Activated CD8-positive, alpha-beta T cell treated with anti-CD3 and anti-CD28 coated beads for 36 hours (primary cell): ENCODE results near the gene RAB4B. TPM values are rescaled to one million over a fixed set of nuclear protein-coding genes. Genes with fewer than 3 reads are reported as not detected.
A peak's percentile ranks its signal among the peaks of the same experiment; 100 is the strongest.

Experiments used
- ATAC-seq: fragments of 200-7000 bp; cut with Tn5 transposase; one replicate; pipeline ENCODE4 v1.10.0; 2021; ENCODE audit warnings: mild to moderate bottlenecking, moderate library complexity
- CTCF ChIA-PET: fragments of 350-600 bp; sonication (Branson Sonifier 250); formaldehyde crosslinking; loops from one replicate; lab custom pipeline; 2021; ENCODE audit warnings: antibody characterized with exemption; lab: Charles Lee
- POLR2A ChIA-PET: fragments of 350-600 bp; sonication (Branson Sonifier 250); formaldehyde crosslinking; loops from one replicate; lab custom pipeline; 2021; ENCODE audit warnings: antibody characterized with exemption; lab: Charles Lee
- DNase-seq: peaks from one replicate; pipeline ENCODE4 v3.0.0-alpha.2; 2020
- H3K27ac Mint-ChIP-seq: one replicate; pipeline ENCODE4 v1.8.0; 2021; ENCODE audit warnings: mild to moderate bottlenecking, mixed read lengths
- H3K27me3 Mint-ChIP-seq: one replicate; pipeline ENCODE4 v1.8.0; 2021; ENCODE audit warnings: mixed read lengths
- H3K36me3 Mint-ChIP-seq: one replicate; pipeline ENCODE4 v1.8.0; 2021; ENCODE audit warnings: low read depth, mixed read lengths
- H3K4me1 Mint-ChIP-seq: one replicate; pipeline ENCODE4 v1.8.0; 2021; ENCODE audit warnings: low read depth, mixed read lengths
- H3K4me3 Mint-ChIP-seq: one replicate; pipeline ENCODE4 v1.8.0; 2021; ENCODE audit warnings: mild to moderate bottlenecking, moderate library complexity, mixed read lengths
- H3K9me3 Mint-ChIP-seq: one replicate; pipeline ENCODE4 v1.8.0; 2021; ENCODE audit warnings: mixed read lengths
- intact Hi-C: fragments of 100-400 bp; cut with micrococcal nuclease; formaldehyde crosslinking; loops from one replicate; pipeline ENCODE4 v1.10.0; 2022
- total RNA-seq, 2 experiments: library from RNA; stranded (reverse); gene quantifications; one replicate each; pipeline ENCODE4 v1.2.3, GENCODE V29; 2021
- TF ChIP-seq, protein P1 (sequence below): fragments of 200-600 bp; IDR thresholded peaks from one replicate; pipeline ENCODE4 v1.8.0; 2022; ENCODE audit warnings: antibody characterized with exemption, mild to moderate bottlenecking

RAB4B gene
- total RNA-seq, 2 experiments from 2014 or later = 39.7 to 42.3 TPM

DNA sequence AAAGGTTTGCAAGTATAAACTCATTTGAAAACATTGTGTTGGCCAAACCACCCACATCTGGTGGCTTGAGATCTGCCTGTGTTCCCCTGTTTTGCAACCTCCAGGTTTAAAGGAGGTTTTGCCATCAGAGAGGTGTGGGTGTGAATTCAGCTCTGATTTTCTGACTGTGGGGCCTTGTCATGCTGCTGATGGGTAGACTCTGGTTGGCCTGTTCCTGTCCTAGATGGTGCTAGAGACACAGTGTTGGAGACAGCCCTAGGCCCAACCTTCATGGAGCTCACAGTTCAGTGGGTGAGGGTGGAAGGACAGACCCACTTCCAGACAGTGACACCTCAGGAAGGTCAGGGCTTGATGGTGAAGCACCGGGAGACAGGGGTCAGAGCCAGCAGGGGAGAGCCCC is 7.5 kb downstream of the RAB4B start:
- POLR2A ChIA-PET = interaction anchor here (2.5 kb wide), 1 partner anchor 12 kb away, joined by 6 read pairs; no protein-coding TSS in a partner anchor
- peaks cover 17% of the 10 kb centered on the region for H3K4me1 Mint-ChIP-seq
- peak; percentile 64 for ATAC-seq
- H3K4me3 Mint-ChIP-seq = no peak overlapping the region
- CTCF ChIA-PET = no interaction called here
- H3K27me3 Mint-ChIP-seq = no peaks in the 10 kb centered on the region
- H3K27ac Mint-ChIP-seq = peak overlapping the region; percentile 64
- H3K9me3 Mint-ChIP-seq = no peaks in the 10 kb centered on the region
- H3K36me3 Mint-ChIP-seq = peaks cover 27% of the 10 kb centered on the region
- TF ChIP-seq, protein P1, sequence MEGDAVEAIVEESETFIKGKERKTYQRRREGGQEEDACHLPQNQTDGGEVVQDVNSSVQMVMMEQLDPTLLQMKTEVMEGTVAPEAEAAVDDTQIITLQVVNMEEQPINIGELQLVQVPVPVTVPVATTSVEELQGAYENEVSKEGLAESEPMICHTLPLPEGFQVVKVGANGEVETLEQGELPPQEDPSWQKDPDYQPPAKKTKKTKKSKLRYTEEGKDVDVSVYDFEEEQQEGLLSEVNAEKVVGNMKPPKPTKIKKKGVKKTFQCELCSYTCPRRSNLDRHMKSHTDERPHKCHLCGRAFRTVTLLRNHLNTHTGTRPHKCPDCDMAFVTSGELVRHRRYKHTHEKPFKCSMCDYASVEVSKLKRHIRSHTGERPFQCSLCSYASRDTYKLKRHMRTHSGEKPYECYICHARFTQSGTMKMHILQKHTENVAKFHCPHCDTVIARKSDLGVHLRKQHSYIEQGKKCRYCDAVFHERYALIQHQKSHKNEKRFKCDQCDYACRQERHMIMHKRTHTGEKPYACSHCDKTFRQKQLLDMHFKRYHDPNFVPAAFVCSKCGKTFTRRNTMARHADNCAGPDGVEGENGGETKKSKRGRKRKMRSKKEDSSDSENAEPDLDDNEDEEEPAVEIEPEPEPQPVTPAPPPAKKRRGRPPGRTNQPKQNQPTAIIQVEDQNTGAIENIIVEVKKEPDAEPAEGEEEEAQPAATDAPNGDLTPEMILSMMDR = no peak
- no peak for DNase-seq
- intact Hi-C loops = no loop called here

DNA sequence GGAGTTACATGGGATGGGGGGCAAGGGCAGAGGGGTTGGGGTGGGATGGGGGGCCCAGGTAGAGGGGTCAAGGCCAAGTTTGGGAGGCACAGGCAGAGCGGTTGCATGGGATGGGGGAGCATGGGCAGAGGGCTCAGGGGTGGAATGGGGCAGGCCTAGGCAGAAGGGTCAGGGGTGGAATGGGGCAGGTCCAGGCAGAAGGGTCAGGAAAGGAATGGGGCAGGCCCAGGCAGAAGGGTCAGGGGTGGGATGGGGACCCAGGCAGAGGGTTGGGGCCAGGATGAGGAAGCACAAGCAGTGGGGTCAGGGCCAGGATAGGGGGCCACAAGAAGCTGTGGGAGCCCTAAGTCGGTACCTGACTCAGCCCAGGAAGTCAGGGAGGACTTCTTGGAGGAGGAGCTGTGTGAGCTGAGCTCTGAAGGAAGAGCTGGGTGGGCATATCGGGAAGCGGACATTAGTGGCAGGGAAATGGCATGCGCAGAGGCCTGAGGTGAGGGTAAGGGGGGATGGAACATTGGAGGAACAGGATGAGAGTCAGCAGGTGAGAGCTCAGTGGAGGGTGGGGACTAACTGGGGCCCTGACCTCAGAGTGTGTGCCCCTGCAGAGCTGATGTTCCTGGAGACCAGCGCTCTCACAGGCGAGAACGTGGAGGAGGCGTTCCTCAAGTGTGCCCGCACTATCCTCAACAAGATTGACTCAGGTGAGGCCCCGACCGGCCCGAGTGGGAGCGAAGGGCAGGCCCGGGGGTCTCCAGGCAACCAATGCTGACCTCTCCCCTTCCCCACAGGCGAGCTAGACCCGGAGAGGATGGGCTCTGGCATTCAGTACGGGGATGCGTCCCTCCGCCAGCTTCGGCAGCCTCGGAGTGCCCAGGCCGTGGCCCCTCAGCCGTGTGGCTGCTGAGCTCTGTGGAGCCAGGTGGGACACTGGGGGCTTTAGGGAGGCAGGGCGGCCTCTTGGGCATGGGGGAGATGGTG is 8.3 kb downstream of the RAB4B start:
- ChIA-PET POLR2A (interaction anchor here (1.2 to 2.5 kb wide), 2 partner anchors 8 to 11 kb away, joined by 3 to 6 read pairs; partner anchors contain the start of gene RAB4B), CTCF (interaction anchor here (1.2 kb wide), 1 partner anchor 9 kb away, joined by 4 read pairs; the partner anchor contains the start of gene RAB4B)
- TF ChIP-seq, protein P1 = no peak
- Mint-ChIP-seq H3K36me3 (peaks cover 27% of the 10 kb centered on the region), H3K27me3 (no peaks in the 10 kb centered on the region), H3K4me3 (no peak overlapping the region), H3K4me1 (peaks cover 14% of the 10 kb centered on the region), H3K27ac (peak overlapping the region; percentile 3), H3K9me3 (no peaks in the 10 kb centered on the region)
- DNase-seq = no peak
- intact Hi-C loops = no loop called here
- ATAC-seq = no peak

DNA sequence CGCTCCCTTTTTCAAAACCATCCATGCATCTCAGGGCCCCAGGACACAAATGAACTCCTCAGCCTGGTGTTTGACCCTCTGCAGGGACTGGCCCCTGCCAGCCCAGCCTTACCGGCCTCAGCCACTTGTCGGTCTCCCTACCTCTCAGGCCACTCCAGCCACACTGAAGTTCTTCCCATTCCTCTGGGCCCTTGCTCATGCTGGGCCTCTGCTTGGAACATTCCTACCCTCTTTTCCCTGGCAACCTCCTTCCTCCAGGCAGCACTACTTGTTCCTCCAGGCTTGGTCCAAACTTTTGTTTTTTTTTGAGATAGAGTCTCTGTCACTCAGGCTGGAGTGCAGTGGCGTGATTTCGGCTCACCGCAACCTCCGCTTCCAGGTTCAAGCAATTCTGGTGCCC is 13.3 kb downstream of the RAB4B start:
- DNase-seq (no peak), ATAC-seq (no peak)
- no peaks in the 10 kb centered on the region for H3K9me3 Mint-ChIP-seq
- peak overlapping the region; percentile 68 for H3K27ac Mint-ChIP-seq
- H3K4me1 Mint-ChIP-seq = peaks cover 28% of the 10 kb centered on the region
- intact Hi-C loops = no loop called here
- ChIA-PET POLR2A (interaction anchor here (2.5 kb wide), 1 partner anchor 14 kb away, joined by 15 read pairs; the partner anchor contains the start of gene RAB4B), CTCF (interaction anchor here (1.6 to 1.7 kb wide), 2 partner anchors 12 to 14 kb away, joined by 4 to 5 read pairs; no protein-coding TSS in a partner anchor)
- no peaks in the 10 kb centered on the region for H3K27me3 Mint-ChIP-seq
- TF ChIP-seq, protein P1 = no peak
- H3K4me3 Mint-ChIP-seq = no peak overlapping the region
- H3K36me3 Mint-ChIP-seq = peaks cover 19% of the 10 kb centered on the region

DNA sequence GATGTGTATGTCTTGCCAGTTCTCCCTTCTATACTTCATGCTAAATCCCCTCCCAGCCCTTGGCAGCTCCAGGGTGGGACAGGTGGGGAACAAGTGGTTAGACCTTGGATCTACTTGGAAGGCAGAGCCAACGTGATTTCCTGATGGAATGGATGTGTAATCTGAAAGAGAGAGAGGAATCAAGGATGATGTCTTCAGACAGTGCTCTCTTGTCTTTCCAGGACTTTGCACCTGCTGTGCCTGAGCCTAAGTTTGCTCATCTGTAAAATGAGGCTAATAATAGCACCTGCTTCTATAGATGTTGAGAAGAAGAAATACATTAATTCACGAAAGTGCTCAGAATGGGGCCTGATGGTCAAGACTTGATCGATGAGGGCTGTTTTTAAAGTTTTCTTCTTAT is 13.9 kb downstream of the RAB4B start:
- ChIA-PET POLR2A (interaction anchor here (1.0 to 2.5 kb wide), 2 partner anchors 14 to 40 kb away, joined by 3 to 15 read pairs; partner anchors contain the start of gene RAB4B), CTCF (interaction anchor here (1.5 to 2.2 kb wide), 4 partner anchors 13 to 25 kb away, joined by 4 to 7 read pairs (median 4); no protein-coding TSS in a partner anchor)
- ATAC-seq (peak; percentile 8), DNase-seq (no peak)
- intact Hi-C loops = loop anchor here (2.0 kb wide), 1 partner anchor 13 kb away; the partner anchor contains the start of gene RAB4B
- H3K4me1 Mint-ChIP-seq = peaks cover 31% of the 10 kb centered on the region
- H3K27me3 Mint-ChIP-seq = no peaks in the 10 kb centered on the region
- H3K4me3 Mint-ChIP-seq = no peak overlapping the region
- H3K9me3 Mint-ChIP-seq = no peaks in the 10 kb centered on the region
- TF ChIP-seq, protein P1 = no peak
- peaks cover 17% of the 10 kb centered on the region for H3K36me3 Mint-ChIP-seq
- H3K27ac Mint-ChIP-seq = peak overlapping the region; percentile 85
